CD4-positive, alpha-beta memory T cell (primary cell): ENCODE results near the gene LRIG1. TPM values are rescaled to one million over a fixed set of nuclear protein-coding genes. Genes with fewer than 3 reads are reported as not detected.
A peak's percentile ranks its signal among the peaks of the same experiment; 100 is the strongest.

Source experiments
- CTCF ChIA-PET: fragments of 350-600 bp; sonication (Branson Sonifier 250); formaldehyde crosslinking; loops from one replicate; lab custom pipeline; 2021; ENCODE audit warnings: inconsistent platforms; ENCODE audit not compliant: partially characterized antibody; lab: Charles Lee
- POLR2A ChIA-PET: fragments of 350-600 bp; sonication (Branson Sonifier 250); formaldehyde crosslinking; loops from one replicate; lab custom pipeline; 2021; ENCODE audit not compliant: partially characterized antibody; lab: Charles Lee
- DNase-seq, 5 donors: peaks; one replicate each; pipeline versions ENCODE4 v3.0.0 to v3.0.0-alpha.2; 2020 to 2022; ENCODE audit warnings: mixed read lengths in 1 of 5
- H3K27ac ChIP-seq: one replicate; pipeline ENCODE4 v1.7.0; 2013; ENCODE audit warnings: low read depth, low read length
- H3K27me3 ChIP-seq: 2 replicates; pipeline ENCODE4 v1.7.0; 2013; ENCODE audit warnings: mild to moderate bottlenecking, low read length, moderate library complexity; ENCODE audit not compliant: insufficient read depth
- H3K36me3 ChIP-seq: 2 replicates; pipeline ENCODE4 v1.7.0; 2013; ENCODE audit warnings: mild to moderate bottlenecking, low read length, moderate library complexity; ENCODE audit not compliant: insufficient read depth
- H3K4me1 ChIP-seq: 2 replicates; pipeline ENCODE4 v1.7.0; 2013; ENCODE audit warnings: mild to moderate bottlenecking, low read length, moderate library complexity; ENCODE audit not compliant: insufficient read depth
- H3K4me3 ChIP-seq, 2 donors: one replicate each; pipeline ENCODE4 v1.7.0; 2013; ENCODE audit warnings: low read length in 2 of 2, mild to moderate bottlenecking in 1 of 2
- H3K9me3 ChIP-seq, 2 donors: one replicate each; pipeline ENCODE4 v1.7.0; 2013; ENCODE audit warnings: low read length in 2 of 2, control low read depth in 1 of 2; ENCODE audit not compliant: control insufficient read depth in 1 of 2
- H3K27ac Mint-ChIP-seq, 7 donors: one replicate each; pipeline ENCODE4 v1.8.0; 2020 to 2021; ENCODE audit warnings: mixed read lengths in 7 of 7, mild to moderate bottlenecking in 6 of 7, inconsistent platforms in 3 of 7, moderate library complexity in 3 of 7
- H3K27me3 Mint-ChIP-seq, 2 donors: one replicate each; pipeline ENCODE4 v1.8.0; 2020 to 2021; ENCODE audit warnings: mixed read lengths in 2 of 2
- H3K36me3 Mint-ChIP-seq, 2 donors: one replicate each; pipeline ENCODE4 v1.8.0; 2020 to 2021; ENCODE audit warnings: mixed read lengths in 2 of 2, inconsistent platforms in 1 of 2, mild to moderate bottlenecking in 1 of 2
- H3K4me1 Mint-ChIP-seq, 4 donors: one replicate each; pipeline ENCODE4 v1.8.0; 2020 to 2021; ENCODE audit warnings: mixed read lengths in 4 of 4, mild to moderate bottlenecking in 1 of 4
- H3K4me3 Mint-ChIP-seq, 8 donors: one replicate each; pipeline ENCODE4 v1.8.0; 2020 to 2021; ENCODE audit warnings: mixed read lengths in 8 of 8, mild to moderate bottlenecking in 7 of 8, moderate library complexity in 6 of 8, inconsistent platforms in 3 of 8
- H3K9me3 Mint-ChIP-seq, 8 donors: one replicate each; pipeline ENCODE4 v1.8.0; 2020 to 2021; ENCODE audit warnings: mixed read lengths in 8 of 8, mild to moderate bottlenecking in 5 of 8, inconsistent platforms in 3 of 8, moderate library complexity in 1 of 8
- intact Hi-C: fragments of 100-400 bp; cut with micrococcal nuclease; formaldehyde crosslinking; loops from one replicate; pipeline ENCODE4 v1.15.1; 2023
- polyA plus RNA-seq, 2 donors: library from polyadenylated mRNA; unstranded; fragments of 300-500 nt; fragmentation: Illumina TruSeq; gene quantifications; one replicate each; pipeline ENCODE4 v1.2.3, GENCODE V29; 2021
- total RNA-seq, 2 experiments: library from RNA; stranded (reverse); gene quantifications; one replicate each; pipeline ENCODE4 v1.2.3, GENCODE V29; 2021

LRIG1 gene
- total and polyA plus RNA-seq, 4 experiments from 2014 or later, result 28.6 to 71.7 (median 62.4) TPM

DNA sequence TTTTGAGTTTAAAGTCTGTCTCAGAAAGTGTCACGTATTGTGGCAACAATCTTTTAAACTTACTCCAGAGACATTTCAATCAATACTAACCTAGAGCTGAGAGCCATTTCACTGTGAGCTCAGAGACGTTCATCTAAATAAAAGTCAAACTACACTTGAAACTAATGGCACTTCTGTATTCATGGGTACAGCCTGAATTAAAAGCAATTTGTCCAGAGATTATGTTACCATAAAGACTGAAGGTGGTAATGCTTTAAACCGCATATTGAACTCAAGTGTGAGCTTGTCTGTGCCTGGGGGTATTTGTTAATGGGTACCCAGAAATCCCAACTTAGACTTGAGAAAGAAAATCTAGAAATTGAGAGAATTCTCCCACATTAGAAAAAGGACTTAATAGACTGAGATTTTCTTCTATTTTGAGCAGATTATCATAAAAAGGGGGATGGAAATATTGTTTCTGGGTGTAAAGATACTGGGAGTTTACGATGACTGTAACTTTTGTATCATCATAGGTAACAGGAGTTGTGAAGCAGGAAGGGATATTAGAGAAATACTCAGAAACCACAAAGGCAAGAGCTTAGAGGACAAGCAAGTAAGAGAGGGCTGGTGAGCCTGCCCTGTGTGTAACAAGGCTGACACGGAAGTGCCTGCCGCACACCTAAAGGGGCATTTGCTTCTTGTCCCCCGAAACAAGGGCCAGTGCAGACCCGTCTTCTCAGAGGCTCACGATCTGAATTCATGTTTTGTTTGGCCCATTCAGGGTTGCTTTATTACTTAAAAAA is 36.9 kb downstream of the LRIG1 start:
- Histone ChIP-seq H3K27me3 (no peaks in the 10 kb centered on the region), H3K4me1 (peaks cover 23% of the 10 kb centered on the region), H3K36me3 (no peaks in the 10 kb centered on the region), H3K4me3 (no peak overlapping the region), H3K9me3 (no peaks in the 10 kb centered on the region), H3K27ac (no peak overlapping the region)
- Mint-ChIP-seq H3K36me3 (peaks cover 21 to 30% of the 10 kb centered on the region in 2 donors), H3K4me1 (peaks cover 35 to 79% (median 52%) of the 10 kb centered on the region in 4 donors), H3K27me3 (no peaks in the 10 kb centered on the region), H3K4me3 (no peak overlapping the region), H3K9me3 (peaks cover 0 to 1% (median 0%) of the 10 kb centered on the region in 8 donors), H3K27ac (peak overlapping the region in 4 of 7 donors; percentile 15 to 84 (median 54))
- ChIA-PET POLR2A (interaction anchor here (0.7 kb wide), 1 partner anchor 20 kb away, joined by 3 read pairs; no protein-coding TSS in a partner anchor), CTCF (interaction anchor here (1.1 kb wide), 1 partner anchor 25 kb away, joined by 4 read pairs; no protein-coding TSS in a partner anchor)
- intact Hi-C loops, result loop anchor here (5.0 kb wide), 1 partner anchor 33 kb away; no protein-coding TSS in a partner anchor
- DNase-seq, result no peak

DNA sequence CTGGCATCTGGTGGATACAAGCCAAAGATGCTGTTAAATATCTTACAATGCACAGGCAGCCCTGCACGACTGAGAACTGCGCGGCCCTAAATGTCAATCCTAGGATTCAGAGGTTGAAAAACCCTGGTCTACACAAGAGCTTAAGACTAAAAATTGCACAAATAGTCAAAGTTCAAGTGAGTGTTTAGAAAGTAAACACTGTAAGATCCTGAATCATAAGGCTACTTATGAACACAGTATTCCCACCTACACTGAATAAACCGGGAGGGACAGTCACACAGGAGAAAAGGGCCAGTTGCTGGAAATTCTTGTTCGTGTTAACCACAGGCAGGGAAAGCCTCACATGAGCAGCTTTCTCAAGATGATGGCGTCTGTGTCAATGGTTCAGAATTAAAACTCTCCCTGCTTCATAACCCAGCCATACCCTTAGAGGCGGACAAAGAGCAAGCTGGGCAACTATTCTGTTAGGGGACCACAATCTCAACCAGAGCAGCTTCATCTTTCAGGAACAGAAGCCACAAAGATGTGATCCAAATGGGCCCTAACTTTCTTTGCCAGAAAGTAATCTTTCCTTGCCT is 37.7 kb downstream of the LRIG1 start:
- H3K27ac Mint-ChIP-seq, result peak overlapping the region in 3 of 7 donors; percentile 12 to 81 (median 15)
- Histone ChIP-seq H3K9me3 (no peaks in the 10 kb centered on the region), H3K4me3 (no peak overlapping the region), H3K4me1 (peaks cover 15% of the 10 kb centered on the region), H3K36me3 (no peaks in the 10 kb centered on the region), H3K27ac (no peak overlapping the region), H3K27me3 (no peaks in the 10 kb centered on the region)
- DNase-seq, result no peak
- H3K4me1 Mint-ChIP-seq, result peaks cover 27 to 71% (median 45%) of the 10 kb centered on the region in 4 donors
- ChIA-PET CTCF (no interaction called here), POLR2A (no interaction called here)
- intact Hi-C loops, result loop anchor here (5.0 kb wide), 1 partner anchor 34 kb away; no protein-coding TSS in a partner anchor
- H3K27me3 Mint-ChIP-seq, result no peaks in the 10 kb centered on the region
- H3K4me3 Mint-ChIP-seq, result no peak overlapping the region
- peaks cover 0 to 1% (median 0%) of the 10 kb centered on the region in 8 donors for H3K9me3 Mint-ChIP-seq
- peaks cover 21 to 30% of the 10 kb centered on the region in 2 donors for H3K36me3 Mint-ChIP-seq

- H3K36me3 ChIP-seq, result peaks cover 7% of the 10 kb centered on the region
- Mint-ChIP-seq H3K27ac (no peak overlapping the region), H3K27me3 (no peaks in the 10 kb centered on the region), H3K4me1 (peaks cover 15 to 53% (median 40%) of the 10 kb centered on the region in 4 donors), H3K36me3 (peaks cover 37 to 71% of the 10 kb centered on the region in 2 donors), H3K9me3 (peaks cover 0 to 1% (median 0%) of the 10 kb centered on the region in 8 donors), H3K4me3 (peak overlapping the region in 1 of 8 donors; percentile 19)
- H3K4me1 ChIP-seq, result peaks cover 12% of the 10 kb centered on the region
- no peaks in the 10 kb centered on the region for H3K9me3 ChIP-seq
- CTCF ChIA-PET, result no interaction called here
- H3K4me3 ChIP-seq, result no peak overlapping the region
- POLR2A ChIA-PET, result no interaction called here
- DNase-seq, result no peak
- no peak overlapping the region for H3K27ac ChIP-seq
- intact Hi-C loops, result no loop called here
- H3K27me3 ChIP-seq, result no peaks in the 10 kb centered on the region
Measured at GRCh38 chr3:66457252-66457651, 43.6 kb downstream of the LRIG1 start.

DNA sequence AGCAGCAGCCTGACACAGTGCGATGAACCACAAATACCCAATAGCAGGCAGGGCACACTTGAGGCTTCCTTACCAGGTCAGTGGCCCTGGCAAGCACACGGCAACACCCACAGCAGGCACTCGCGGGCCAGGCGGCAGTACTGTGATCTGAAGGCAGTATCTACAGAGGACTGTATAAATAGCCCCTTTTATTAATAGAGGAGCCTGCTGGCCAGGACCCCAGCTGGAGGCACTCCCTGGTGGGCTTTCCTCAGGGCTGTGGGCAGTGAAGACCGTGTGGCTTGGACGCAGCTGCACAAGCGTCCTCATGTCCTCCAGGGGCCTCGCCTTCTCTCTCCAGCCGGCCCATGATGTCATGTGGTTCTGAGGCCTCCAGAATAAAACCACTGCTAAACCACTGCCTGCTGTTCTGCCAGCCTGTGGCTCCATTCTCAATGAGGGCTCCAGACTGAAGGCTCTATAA is 44.1 kb downstream of the LRIG1 start:
- Histone ChIP-seq H3K4me3 (no peak overlapping the region), H3K4me1 (peaks cover 12% of the 10 kb centered on the region), H3K27ac (no peak overlapping the region), H3K27me3 (no peaks in the 10 kb centered on the region), H3K36me3 (peaks cover 7% of the 10 kb centered on the region), H3K9me3 (no peaks in the 10 kb centered on the region)
- Mint-ChIP-seq H3K4me1 (peaks cover 15 to 53% (median 38%) of the 10 kb centered on the region in 4 donors), H3K36me3 (peaks cover 37 to 71% of the 10 kb centered on the region in 2 donors), H3K9me3 (peaks cover 0 to under 1% (median 0%) of the 10 kb centered on the region in 8 donors), H3K4me3 (peak overlapping the region in 2 of 8 donors; percentile 6 to 17), H3K27ac (peak overlapping the region in 2 of 7 donors; percentile 70 to 80), H3K27me3 (no peaks in the 10 kb centered on the region)
- intact Hi-C loops, result no loop called here
- ChIA-PET POLR2A (no interaction called here), CTCF (no interaction called here)
- no peak for DNase-seq

- Mint-ChIP-seq H3K27me3 (no peaks in the 10 kb centered on the region), H3K27ac (peak overlapping the region in 3 of 7 donors; percentile 22 to 32 (median 29)), H3K4me1 (peaks cover 17 to 61% (median 37%) of the 10 kb centered on the region in 4 donors), H3K4me3 (no peak overlapping the region), H3K36me3 (peaks cover 44 to 75% of the 10 kb centered on the region in 2 donors), H3K9me3 (no peaks in the 10 kb centered on the region)
- Histone ChIP-seq H3K4me1 (peaks cover 8% of the 10 kb centered on the region), H3K27me3 (no peaks in the 10 kb centered on the region), H3K27ac (no peak overlapping the region), H3K4me3 (no peak overlapping the region), H3K36me3 (peaks cover 24% of the 10 kb centered on the region), H3K9me3 (no peaks in the 10 kb centered on the region)
- CTCF ChIA-PET, result interaction anchor here (1.6 kb wide), 1 partner anchor 200 kb away, joined by 4 read pairs; no protein-coding TSS in a partner anchor
- intact Hi-C loops, result no loop called here
- POLR2A ChIA-PET, result no interaction called here
- no peak for DNase-seq
Measured at GRCh38 chr3:66454464-66454859, 46.4 kb downstream of the LRIG1 start.

DNA sequence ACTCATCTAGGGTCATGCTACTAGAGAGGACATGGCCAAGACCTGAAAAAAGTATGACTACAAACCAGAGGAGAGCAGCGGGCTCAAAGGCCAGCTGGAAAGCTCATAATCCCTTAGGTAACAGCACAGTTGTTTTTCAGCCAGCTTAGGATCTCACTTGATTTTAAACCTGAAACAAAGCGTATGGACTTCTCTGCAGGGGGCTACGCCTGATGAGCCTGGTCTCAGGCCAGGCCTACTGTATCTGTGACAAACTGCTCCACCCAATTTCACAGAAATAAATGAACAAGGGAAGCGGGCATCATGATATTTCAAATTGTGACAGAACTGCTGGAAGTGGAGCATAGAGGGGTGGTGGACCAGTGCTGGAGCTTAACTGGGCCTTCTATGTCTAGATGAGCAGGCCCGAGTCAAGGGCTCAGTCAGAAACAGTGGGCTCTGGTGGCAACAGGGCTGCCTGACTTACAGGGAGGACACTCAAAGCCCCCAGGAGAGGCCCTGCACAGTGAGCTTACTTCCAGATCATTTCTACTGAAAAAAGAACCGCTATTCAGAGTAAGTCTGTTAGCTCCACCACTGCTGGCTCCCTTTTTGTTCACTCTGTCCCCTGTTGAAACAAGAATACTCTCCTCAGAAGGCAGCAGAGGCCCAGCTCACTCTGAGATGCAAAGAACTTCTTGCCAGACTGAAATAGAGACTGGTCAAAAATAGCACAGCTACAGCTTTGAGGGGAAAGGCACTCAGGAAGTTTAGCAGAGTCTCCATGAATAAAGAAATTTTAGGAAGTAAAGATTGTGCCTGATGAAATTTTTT is 47.0 kb downstream of the LRIG1 start:
- no peak overlapping the region for H3K4me3 ChIP-seq
- peaks cover 15 to 61% (median 37%) of the 10 kb centered on the region in 4 donors for H3K4me1 Mint-ChIP-seq
- H3K36me3 ChIP-seq, result peaks cover 28% of the 10 kb centered on the region
- H3K9me3 Mint-ChIP-seq, result no peaks in the 10 kb centered on the region
- no peaks in the 10 kb centered on the region for H3K9me3 ChIP-seq
- H3K36me3 Mint-ChIP-seq, result peaks cover 40 to 72% of the 10 kb centered on the region in 2 donors
- intact Hi-C loops, result no loop called here
- peaks cover 8% of the 10 kb centered on the region for H3K4me1 ChIP-seq
- peak overlapping the region in 3 of 7 donors; percentile 3 to 74 (median 32) for H3K27ac Mint-ChIP-seq
- no peak overlapping the region for H3K27ac ChIP-seq
- H3K27me3 Mint-ChIP-seq, result no peaks in the 10 kb centered on the region
- no peaks in the 10 kb centered on the region for H3K27me3 ChIP-seq
- ChIA-PET CTCF (interaction anchor here (1.6 kb wide), 1 partner anchor 200 kb away, joined by 4 read pairs; no protein-coding TSS in a partner anchor), POLR2A (interaction anchor here (0.6 kb wide), 1 partner anchor 12 kb away, joined by 3 read pairs; no protein-coding TSS in a partner anchor)
- no peak overlapping the region for H3K4me3 Mint-ChIP-seq
- DNase-seq, result no peak
